OCI-LY3 (cell line): Measurements from ENCODE around the gene WDR5.

ENCODE experiments used
- CTCF ChIP-seq: fragments of 200-600, 300-600 bp; sonication (generic); IDR thresholded peaks from 2 replicates; pipeline ENCODE4 v1.5.1; 2014; ENCODE audit warnings: antibody characterized with exemption, low read length, low read depth
- EZH2phosphoT487 ChIP-seq: fragments of 200-600 bp; shearing (Covaris generic); IDR thresholded peaks from 2 replicates; pipeline ENCODE4 v1.6.1; 2018; ENCODE audit warnings: antibody characterized with exemption, mixed run types, low read depth

DNA sequence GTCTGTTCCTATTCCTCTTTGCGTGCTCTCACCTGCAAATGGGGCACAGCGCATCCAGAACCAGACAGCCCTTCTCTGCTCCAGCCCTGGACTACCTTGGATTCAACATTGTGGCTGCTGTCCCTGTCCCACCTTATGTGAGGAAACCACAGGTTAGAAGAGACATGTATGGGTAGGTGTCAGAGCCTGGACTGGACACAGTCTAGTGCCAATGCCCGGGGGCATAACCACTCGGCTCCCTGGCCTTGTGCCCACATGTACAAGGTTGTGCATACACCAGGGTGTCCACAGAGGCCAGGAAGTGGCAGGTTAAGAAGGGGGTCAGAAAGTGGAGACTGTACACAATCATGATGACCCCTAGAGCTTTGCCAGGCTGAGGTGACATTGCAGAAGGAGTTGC lies 45.9 kb upstream of the WDR5 start:
- TF ChIP-seq CTCF: no peak
- TF ChIP-seq EZH2phosphoT487: no peak
